H9 (cell line): ENCODE data around the gene LYVE1. TPM values are rescaled to one million over a fixed set of nuclear protein-coding genes. Genes with fewer than 3 reads are reported as not detected.

Experiments used
- DNase-seq: peaks from one replicate; pipeline ENCODE4 v3.0.0-alpha.2; 2017
- H2AFZ ChIP-seq: one replicate; pipeline ENCODE4 v1.6.1; 2013; ENCODE audit warnings: mild to moderate bottlenecking, low read length, control low read depth, moderate library complexity
- H2AK5ac ChIP-seq: 2 replicates; pipeline ENCODE4 v1.6.1; 2013; ENCODE audit warnings: low read length, control low read depth, mixed read lengths; ENCODE audit not compliant: insufficient read length
- H2BK120ac ChIP-seq: one replicate; pipeline ENCODE4 v1.6.1; 2013; ENCODE audit warnings: low read depth, mild to moderate bottlenecking, low read length, control low read depth, inconsistent platforms; ENCODE audit not compliant: poor library complexity, severe bottlenecking
- H2BK12ac ChIP-seq: 2 replicates; pipeline ENCODE4 v1.6.1; 2013; ENCODE audit warnings: low read length, control low read depth, mixed read lengths, low read depth; ENCODE audit not compliant: insufficient read length
- H2BK15ac ChIP-seq: 2 replicates; pipeline ENCODE4 v1.6.1; 2013; ENCODE audit warnings: low read depth, low read length, control low read depth
- H2BK20ac ChIP-seq: one replicate; pipeline ENCODE4 v1.6.1; 2013; ENCODE audit warnings: low read depth, mild to moderate bottlenecking, low read length, control low read depth, inconsistent platforms; ENCODE audit not compliant: poor library complexity, severe bottlenecking
- H2BK5ac ChIP-seq: 2 replicates; pipeline ENCODE4 v1.6.1; 2013; ENCODE audit warnings: low read length, control low read depth, mixed read lengths; ENCODE audit not compliant: insufficient read length
- H3K14ac ChIP-seq: 2 replicates; pipeline ENCODE4 v1.6.1; 2013; ENCODE audit warnings: low read length, control low read depth; ENCODE audit not compliant: insufficient read depth
- H3K18ac ChIP-seq: 2 replicates; pipeline ENCODE4 v1.6.1; 2013; ENCODE audit warnings: low read depth, mild to moderate bottlenecking, mixed read lengths, low read length, control low read depth; ENCODE audit not compliant: insufficient read length
- H3K23ac ChIP-seq: 2 replicates; pipeline ENCODE4 v1.6.1; 2013; ENCODE audit warnings: low read length, control low read depth, mixed read lengths, low read depth; ENCODE audit not compliant: insufficient read length
- H3K23me2 ChIP-seq: 2 replicates; pipeline ENCODE4 v1.6.1; 2013; ENCODE audit warnings: low read depth, mild to moderate bottlenecking, mixed read lengths, low read length, control low read depth; ENCODE audit not compliant: insufficient read length, poor library complexity, severe bottlenecking
- H3K27ac ChIP-seq: 2 replicates; pipeline ENCODE4 v1.5.1; 2013; ENCODE audit warnings: low read length, control low read depth, mixed read lengths, low read depth; ENCODE audit not compliant: insufficient read length
- H3K27me3 ChIP-seq: 2 replicates; pipeline ENCODE4 v1.6.1; 2013; ENCODE audit warnings: low read length, control low read depth, inconsistent platforms; ENCODE audit not compliant: insufficient read depth
- H3K4ac ChIP-seq: 2 replicates; pipeline ENCODE4 v1.6.1; 2013; ENCODE audit warnings: low read depth, mild to moderate bottlenecking, control low read depth, inconsistent platforms, low read length, moderate library complexity
- H3K4me1 ChIP-seq: 2 replicates; pipeline ENCODE4 v1.6.1; 2013; ENCODE audit warnings: low read length, control low read depth, inconsistent platforms; ENCODE audit not compliant: insufficient read depth
- H3K4me2 ChIP-seq: 2 replicates; pipeline ENCODE4 v1.6.1; 2013; ENCODE audit warnings: low read length, control low read depth, mixed read lengths; ENCODE audit not compliant: insufficient read length, insufficient read depth
- H3K56ac ChIP-seq: 2 replicates; pipeline ENCODE4 v1.6.1; 2013; ENCODE audit warnings: low read depth, mild to moderate bottlenecking, mixed read lengths, low read length, control low read depth; ENCODE audit not compliant: insufficient read length
- H3K79me1 ChIP-seq: 2 replicates; pipeline ENCODE4 v1.6.1; 2013; ENCODE audit warnings: low read depth, mild to moderate bottlenecking, moderate library complexity, low read length, control low read depth, inconsistent platforms; ENCODE audit not compliant: insufficient read depth, poor library complexity, severe bottlenecking
- H3K79me2 ChIP-seq: 2 replicates; pipeline ENCODE4 v1.6.1; 2013; ENCODE audit warnings: low read length, control low read depth, inconsistent platforms; ENCODE audit not compliant: insufficient read depth
- H3K9ac ChIP-seq: 2 replicates; pipeline ENCODE4 v1.6.1; 2013; ENCODE audit warnings: low read length, control low read depth, mixed read lengths; ENCODE audit not compliant: insufficient read length; ENCODE audit errors: extremely low read depth
- H3K9me3 ChIP-seq: one replicate; pipeline ENCODE4 v1.6.1; 2013; ENCODE audit warnings: low read depth, low read length, inconsistent platforms; ENCODE audit not compliant: control insufficient read depth
- H3T11ph ChIP-seq: one replicate; pipeline ENCODE4 v1.6.1; 2013; ENCODE audit warnings: mild to moderate bottlenecking, low read length, control low read depth, inconsistent platforms
- H4K20me1 ChIP-seq: one replicate; pipeline ENCODE4 v1.6.1; 2013; ENCODE audit not compliant: control insufficient read depth, insufficient read length, insufficient read depth
- H4K5ac ChIP-seq: 2 replicates; pipeline ENCODE4 v1.6.1; 2013; ENCODE audit warnings: low read depth, mild to moderate bottlenecking, mixed read lengths, low read length, control low read depth; ENCODE audit not compliant: insufficient read length
- H4K8ac ChIP-seq: replicated peaks from 2 replicates; pipeline ENCODE4 v1.6.1; 2013; ENCODE audit warnings: low read length, control low read depth, mixed read lengths, low read depth; ENCODE audit not compliant: insufficient read length
- H4K91ac ChIP-seq: 2 replicates; pipeline ENCODE4 v1.6.1; 2013; ENCODE audit warnings: low read depth, mild to moderate bottlenecking, moderate library complexity, mixed read lengths, low read length, control low read depth; ENCODE audit not compliant: insufficient read length
- H3K27ac Mint-ChIP-seq, 3 experiments: 2 replicates in 2 of 3; 3 replicates in 1 of 3; pipeline ENCODE4 v1.8.0; 2020 to 2021; ENCODE audit warnings: mixed read lengths in 3 of 3, mild to moderate bottlenecking in 1 of 3, moderate library complexity in 1 of 3
- H3K27me3 Mint-ChIP-seq: 2 replicates; pipeline ENCODE4 v1.8.0; 2021; ENCODE audit warnings: low read depth, mild to moderate bottlenecking, moderate library complexity, mixed read lengths
- H3K36me3 Mint-ChIP-seq, 3 experiments: 2 replicates in 2 of 3; 3 replicates in 1 of 3; pipeline ENCODE4 v1.8.0; 2020 to 2021; ENCODE audit warnings: low read depth in 3 of 3, mixed read lengths in 3 of 3; ENCODE audit not compliant: insufficient read depth in 1 of 3
- H3K4me1 Mint-ChIP-seq, 2 experiments: 2 replicates each; pipeline ENCODE4 v1.8.0; 2020; ENCODE audit warnings: mixed read lengths in 2 of 2
- H3K4me3 Mint-ChIP-seq, 2 experiments: 2 replicates in 1 of 2; 3 replicates in 1 of 2; pipeline ENCODE4 v1.8.0; 2020 to 2021; ENCODE audit warnings: mild to moderate bottlenecking in 2 of 2, mixed read lengths in 2 of 2, moderate library complexity in 1 of 2
- H3K9me3 Mint-ChIP-seq, 2 experiments: 2 replicates in 1 of 2; 3 replicates in 1 of 2; pipeline ENCODE4 v1.8.0; 2020; ENCODE audit warnings: mild to moderate bottlenecking in 2 of 2, mixed read lengths in 2 of 2, moderate library complexity in 1 of 2
- WGBS: extraction: QIAGEN DNeasy Blood & Tissue Kit; methylation state at CpG from one replicate; pipeline ENCODE4 v1.1.7; 2013; ENCODE audit warnings: missing lambda C conversion rate, low lambda C conversion rate, mixed read lengths; ENCODE audit not compliant: insufficient read length; ENCODE audit errors: extremely low coverage; 5-methylcytosine and 5-hydroxymethylcytosine counted together
- long read RNA-seq: library from polyadenylated mRNA; unstranded; transcript quantifications from one replicate; pipeline ENCODE4 v2.0.0, GENCODE V29; 2020
- total RNA-seq: library from RNA; stranded (reverse); gene quantifications from 2 replicates; pipeline ENCODE4 v1.2.1, GENCODE V29; 2021
- TF ChIP-seq, protein P1 (sequence below): fragments of 200-600 bp; sonication (generic); conservative IDR thresholded peaks from 3 replicates; pipeline ENCODE4 v1.8.0; 2021; ENCODE audit warnings: antibody characterized with exemption, mild to moderate bottlenecking

Gene LYVE1
- not detected in 2 replicates for total RNA-seq
- long read RNA-seq = 0 reads

GRCh38 chr11:10568486-10568941 lies at the start of gene LYVE1:
LYVE1 (minus strand) TSS chr11:10568665; CDS start chr11:10568532, 133 bp downstream.
- Histone ChIP-seq H3K14ac (no peak within 1 kb of the TSS), H3K27ac (no peak within 1 kb of the TSS), H4K20me1 (no peaks in the 10 kb centered on the region), H2BK120ac (no peak within 1 kb of the TSS), H4K5ac (no peak within 1 kb of the TSS), H2AK5ac (no peak within 1 kb of the TSS), H3K23ac (no peak within 1 kb of the TSS), H3K79me1 (no peaks in the 10 kb centered on the region), H3K9ac (no peak within 1 kb of the TSS), H2AFZ (no peak within 1 kb of the TSS), H2BK12ac (no peak within 1 kb of the TSS), H3K56ac (no peak within 1 kb of the TSS), H4K8ac (no peak within 1 kb of the TSS), H3K23me2 (no peaks in the 10 kb centered on the region), H2BK15ac (no peak within 1 kb of the TSS), H3K4me2 (no peak within 1 kb of the TSS), H3K9me3 (no peaks in the 10 kb centered on the region), H3T11ph (no peak within 1 kb of the TSS), H3K79me2 (no peaks in the 10 kb centered on the region), H3K18ac (no peak within 1 kb of the TSS), H2BK20ac (no peak within 1 kb of the TSS), H4K91ac (no peak within 1 kb of the TSS), H3K4me1 (peaks cover 11% of the 10 kb centered on the region; the same call in 1 of the 2 replicates), H3K4ac (no peak within 1 kb of the TSS), H3K27me3 (no peaks in the 10 kb centered on the region), H2BK5ac (no peak within 1 kb of the TSS)
- TF ChIP-seq, protein P1, sequence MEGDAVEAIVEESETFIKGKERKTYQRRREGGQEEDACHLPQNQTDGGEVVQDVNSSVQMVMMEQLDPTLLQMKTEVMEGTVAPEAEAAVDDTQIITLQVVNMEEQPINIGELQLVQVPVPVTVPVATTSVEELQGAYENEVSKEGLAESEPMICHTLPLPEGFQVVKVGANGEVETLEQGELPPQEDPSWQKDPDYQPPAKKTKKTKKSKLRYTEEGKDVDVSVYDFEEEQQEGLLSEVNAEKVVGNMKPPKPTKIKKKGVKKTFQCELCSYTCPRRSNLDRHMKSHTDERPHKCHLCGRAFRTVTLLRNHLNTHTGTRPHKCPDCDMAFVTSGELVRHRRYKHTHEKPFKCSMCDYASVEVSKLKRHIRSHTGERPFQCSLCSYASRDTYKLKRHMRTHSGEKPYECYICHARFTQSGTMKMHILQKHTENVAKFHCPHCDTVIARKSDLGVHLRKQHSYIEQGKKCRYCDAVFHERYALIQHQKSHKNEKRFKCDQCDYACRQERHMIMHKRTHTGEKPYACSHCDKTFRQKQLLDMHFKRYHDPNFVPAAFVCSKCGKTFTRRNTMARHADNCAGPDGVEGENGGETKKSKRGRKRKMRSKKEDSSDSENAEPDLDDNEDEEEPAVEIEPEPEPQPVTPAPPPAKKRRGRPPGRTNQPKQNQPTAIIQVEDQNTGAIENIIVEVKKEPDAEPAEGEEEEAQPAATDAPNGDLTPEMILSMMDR = no peak
- no peaks in the 10 kb centered on the region for H3K36me3 Mint-ChIP-seq
- no peak within 1 kb of the TSS for H3K4me3 Mint-ChIP-seq
- WGBS = no CpG with 5 or more reads among the region's 7 CpGs
- H3K27ac Mint-ChIP-seq = peak within 1 kb of the TSS in 1 of 3 experiments; percentile 38; a peak in 1 of 7 replicates
- DNase-seq = no peak
- H3K9me3 Mint-ChIP-seq = no peaks in the 10 kb centered on the region
- H3K27me3 Mint-ChIP-seq = no peaks in the 10 kb centered on the region
- peaks cover 18% of the 10 kb centered on the region in 2 experiments for H3K4me1 Mint-ChIP-seq
